Subcutaneous abdominal adipose tissue (tissue), 5 donors: ENCODE measurements around the gene ANGPTL2.

Experiments used
- H3K27ac ChIP-seq: one replicate; pipeline ENCODE4 v1.7.0; 2013; ENCODE audit warnings: low read depth, mild to moderate bottlenecking, inconsistent platforms, low read length, moderate library complexity
- H3K27me3 ChIP-seq, 5 donors: one replicate each; pipeline ENCODE4 v1.7.0; 2013; ENCODE audit warnings: low read length in 5 of 5, inconsistent platforms in 1 of 5; ENCODE audit not compliant: control insufficient read depth in 5 of 5, insufficient read depth in 4 of 5
- H3K36me3 ChIP-seq, 5 donors: one replicate each; pipeline ENCODE4 v1.7.0; 2013; ENCODE audit warnings: low read length in 5 of 5; ENCODE audit not compliant: control insufficient read depth in 5 of 5, insufficient read depth in 5 of 5
- H3K4me1 ChIP-seq, 5 donors: one replicate each; pipeline ENCODE4 v1.7.0; 2013; ENCODE audit warnings: low read length in 5 of 5, mild to moderate bottlenecking in 3 of 5, moderate library complexity in 1 of 5; ENCODE audit not compliant: control insufficient read depth in 5 of 5, insufficient read depth in 5 of 5
- H3K4me3 ChIP-seq, 5 donors: one replicate each; pipeline ENCODE4 v1.7.0; 2013; ENCODE audit warnings: low read length in 5 of 5, low read depth in 1 of 5
- H3K9ac ChIP-seq, 5 donors: one replicate each; pipeline ENCODE4 v1.7.0; 2013; ENCODE audit warnings: low read length in 5 of 5, mild to moderate bottlenecking in 4 of 5, moderate library complexity in 3 of 5
- H3K9me3 ChIP-seq, 5 donors: one replicate each; pipeline ENCODE4 v1.7.0; 2013; ENCODE audit warnings: low read length in 5 of 5; ENCODE audit not compliant: control insufficient read depth in 5 of 5
- donor health status: healthy.
- donor health status: healthy.
- donor health status: healthy.
- donor health status: healthy.
- donor health status: healthy.

ANGPTL2 gene

DNA sequence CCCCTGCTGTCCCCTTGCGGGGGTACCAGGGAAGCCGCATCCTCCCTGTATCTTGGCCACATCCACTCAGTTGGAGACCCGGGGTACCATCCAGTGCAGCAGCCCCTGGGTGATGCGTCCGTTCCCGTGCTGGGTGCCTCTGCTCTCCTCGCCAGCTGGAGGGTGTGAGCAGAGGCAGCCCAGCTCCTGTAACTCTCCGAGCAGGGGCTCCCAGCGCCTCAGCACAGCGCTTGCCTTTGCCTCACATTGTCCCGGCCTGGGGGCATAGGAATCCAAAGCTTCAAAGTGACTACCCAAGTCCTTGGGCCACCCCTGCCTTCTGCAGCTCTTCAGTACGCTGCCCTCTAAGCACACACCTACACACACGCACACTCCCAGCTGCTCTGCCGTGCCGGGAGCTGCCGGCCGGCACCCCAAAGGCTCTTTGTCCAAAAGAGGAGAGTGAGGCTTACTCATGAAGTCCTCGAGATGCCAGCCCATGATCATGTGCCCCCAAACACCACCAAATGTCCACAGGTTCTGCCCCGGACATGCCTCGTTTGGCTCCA, 733 bp downstream of the ANGPTL2 start:
- H3K27ac ChIP-seq = peak overlapping the region; percentile 98

DNA sequence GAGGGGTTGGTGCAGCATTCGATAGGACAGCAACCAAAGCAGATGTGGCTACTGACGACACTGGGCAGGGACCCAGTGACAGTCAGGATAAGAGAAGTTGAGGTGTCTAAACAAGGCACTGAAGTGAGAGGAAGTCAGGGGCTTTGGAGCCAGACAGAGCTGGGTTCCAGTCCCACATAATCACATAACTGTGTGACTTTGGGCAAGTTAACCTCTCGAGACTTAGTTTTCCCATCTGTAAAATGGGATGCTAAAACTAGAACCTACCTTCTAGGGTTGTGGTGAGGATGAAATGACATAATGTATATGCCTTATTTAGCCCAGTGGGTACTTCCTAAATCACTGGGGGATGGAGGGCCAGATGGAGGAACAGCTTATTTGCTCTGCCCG, 3.1 kb downstream of the ANGPTL2 start:
- H3K27ac ChIP-seq = peak overlapping the region; percentile 52
- H3K4me1 ChIP-seq = peaks cover 14 to 89% (median 81%) of the 10 kb centered on the region in 5 donors
- peaks cover 0 to 40% (median 35%) of the 10 kb centered on the region in 5 donors for H3K36me3 ChIP-seq
- no peaks in the 10 kb centered on the region for H3K9me3 ChIP-seq
- H3K9ac ChIP-seq = peak overlapping the region in 2 of 5 donors; percentile 12 to 98
- no peaks in the 10 kb centered on the region for H3K27me3 ChIP-seq
- H3K4me3 ChIP-seq = peak overlapping the region; percentile 58 to 99 (median 96)

More for the DNA sequence above, 733 bp downstream of the ANGPTL2 start:
- Histone ChIP-seq H3K36me3 (peaks cover 0 to 30% (median 23%) of the 10 kb centered on the region in 5 donors), H3K9ac (peak overlapping the region; percentile 88 to 99 (median 96)), H3K4me3 (peak overlapping the region; percentile 90 to 99 (median 96)), H3K27me3 (no peaks in the 10 kb centered on the region), H3K4me1 (peaks cover 14 to 69% (median 59%) of the 10 kb centered on the region in 5 donors), H3K9me3 (no peaks in the 10 kb centered on the region)

GRCh38 chr9:127118597-127119319, 3.7 kb downstream of the ANGPTL2 start:
- H3K9ac ChIP-seq = peak overlapping the region in 2 of 5 donors; percentile 12 to 98
- no peaks in the 10 kb centered on the region for H3K27me3 ChIP-seq
- H3K4me3 ChIP-seq = peak overlapping the region in 4 of 5 donors; percentile 90 to 99 (median 97)
- H3K4me1 ChIP-seq = peaks cover 14 to 92% (median 84%) of the 10 kb centered on the region in 5 donors
- H3K9me3 ChIP-seq = no peaks in the 10 kb centered on the region
- peak overlapping the region; percentile 52 for H3K27ac ChIP-seq
- peaks cover 0 to 40% (median 35%) of the 10 kb centered on the region in 5 donors for H3K36me3 ChIP-seq

DNA sequence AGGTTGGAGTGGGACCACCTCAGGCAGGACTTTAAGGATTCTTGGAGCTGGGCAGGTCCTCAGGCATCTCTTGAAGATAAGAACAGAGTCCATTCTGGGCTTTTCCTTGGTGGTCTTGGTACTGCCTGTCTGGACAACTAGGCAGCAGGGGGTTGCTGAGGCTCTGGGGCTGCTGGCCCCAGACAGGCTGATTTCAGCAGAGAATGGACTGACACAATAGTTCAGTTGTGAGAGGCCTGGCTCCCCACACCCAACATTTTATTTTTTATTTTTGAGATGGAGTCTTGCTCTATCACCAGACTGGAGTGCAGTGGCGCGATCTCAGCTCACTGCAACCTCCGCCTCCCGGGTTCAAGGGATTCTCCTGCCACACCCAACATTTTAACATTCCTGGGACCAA, 4.6 kb downstream of the ANGPTL2 start:
- Histone ChIP-seq H3K36me3 (peaks cover 0 to 40% (median 35%) of the 10 kb centered on the region in 5 donors), H3K4me3 (peak overlapping the region in 2 of 5 donors; percentile 19 to 96), H3K9me3 (no peaks in the 10 kb centered on the region), H3K27ac (peak overlapping the region; percentile 52), H3K4me1 (peaks cover 10 to 92% (median 84%) of the 10 kb centered on the region in 5 donors), H3K27me3 (no peaks in the 10 kb centered on the region), H3K9ac (peak overlapping the region in 1 of 5 donors; percentile 23)

- peak overlapping the region in 1 of 5 donors; percentile 23 for H3K9ac ChIP-seq
- peak overlapping the region in 4 of 5 donors; percentile 1 to 46 (median 5) for H3K4me3 ChIP-seq
- H3K36me3 ChIP-seq = peaks cover 0 to 41% (median 40%) of the 10 kb centered on the region in 5 donors
- H3K4me1 ChIP-seq = peaks cover 10 to 93% (median 87%) of the 10 kb centered on the region in 5 donors
- peak overlapping the region; percentile 52 for H3K27ac ChIP-seq
- no peaks in the 10 kb centered on the region for H3K9me3 ChIP-seq
- no peaks in the 10 kb centered on the region for H3K27me3 ChIP-seq
Observed at GRCh38 chr9:127116957-127117356, 5.5 kb downstream of the ANGPTL2 start.

GRCh38 chr9:127116088-127116726, 6.2 kb downstream of the ANGPTL2 start:
- Histone ChIP-seq H3K9ac (no peak overlapping the region), H3K4me1 (peaks cover 10 to 94% (median 87%) of the 10 kb centered on the region in 5 donors), H3K36me3 (peaks cover 0 to 41% (median 40%) of the 10 kb centered on the region in 5 donors), H3K4me3 (peak overlapping the region in 2 of 5 donors; percentile 7 to 46), H3K9me3 (no peaks in the 10 kb centered on the region), H3K27ac (no peak overlapping the region), H3K27me3 (no peaks in the 10 kb centered on the region)

DNA sequence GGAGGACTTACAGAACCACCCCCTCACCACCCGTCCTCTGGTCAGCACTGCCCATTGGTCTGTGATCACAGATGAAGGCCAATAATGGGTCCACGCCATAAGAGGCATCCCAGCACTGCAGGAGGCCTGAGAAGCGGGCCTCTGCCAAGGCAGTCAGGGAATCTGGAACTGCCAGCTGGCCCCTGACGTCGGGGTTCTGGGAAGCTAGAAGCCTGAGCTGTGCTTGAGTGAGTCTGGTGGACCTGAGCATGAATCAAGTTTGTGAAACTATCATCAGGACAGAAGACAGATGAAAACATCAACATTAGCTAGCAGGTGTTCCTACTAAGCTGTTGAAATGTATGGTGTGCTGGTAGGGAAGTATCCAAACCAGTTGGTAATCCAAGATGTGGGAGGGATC, 7.8 kb downstream of the ANGPTL2 start:
- H3K36me3 ChIP-seq = peaks cover 0 to 39% (median 36%) of the 10 kb centered on the region in 5 donors
- peak overlapping the region; percentile 37 for H3K27ac ChIP-seq
- no peaks in the 10 kb centered on the region for H3K27me3 ChIP-seq
- H3K9me3 ChIP-seq = no peaks in the 10 kb centered on the region
- H3K4me3 ChIP-seq = no peak overlapping the region
- H3K4me1 ChIP-seq = peaks cover 14 to 95% (median 87%) of the 10 kb centered on the region in 5 donors
- no peak overlapping the region for H3K9ac ChIP-seq

- H3K4me1 ChIP-seq = peaks cover 10 to 95% (median 81%) of the 10 kb centered on the region in 5 donors
- H3K9me3 ChIP-seq = no peaks in the 10 kb centered on the region
- peaks cover 0 to 35% (median 30%) of the 10 kb centered on the region in 5 donors for H3K36me3 ChIP-seq
- H3K27me3 ChIP-seq = no peaks in the 10 kb centered on the region
- H3K27ac ChIP-seq = peak overlapping the region; percentile 37
- no peak overlapping the region for H3K9ac ChIP-seq
- H3K4me3 ChIP-seq = peak overlapping the region in 1 of 5 donors; percentile 4
Observed at GRCh38 chr9:127113191-127113972, 9.1 kb downstream of the ANGPTL2 start.

DNA sequence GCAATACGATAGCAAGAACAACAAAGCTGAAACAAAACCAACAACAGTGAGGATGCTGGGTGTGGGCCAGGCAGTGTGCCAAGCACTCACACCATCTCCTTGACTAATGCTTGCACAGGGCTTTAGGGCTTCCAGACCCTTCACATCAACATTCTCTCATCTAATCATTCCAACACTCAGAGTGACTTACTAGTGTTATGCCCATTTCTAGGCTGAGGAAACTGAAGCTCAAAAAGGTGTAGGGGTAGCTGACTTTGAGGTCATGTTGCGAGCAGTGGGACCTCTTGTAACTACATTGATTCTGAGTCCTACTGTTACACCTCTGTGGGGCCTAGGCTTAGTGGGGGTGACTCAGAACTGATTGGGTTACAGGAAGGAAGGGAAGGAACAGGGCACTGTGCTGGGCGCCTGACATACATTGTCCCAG, 9.7 kb downstream of the ANGPTL2 start:
- Histone ChIP-seq H3K36me3 (peaks cover 0 to 37% (median 35%) of the 10 kb centered on the region in 5 donors), H3K4me3 (no peak overlapping the region), H3K4me1 (peaks cover 13 to 95% (median 79%) of the 10 kb centered on the region in 5 donors), H3K27me3 (no peaks in the 10 kb centered on the region), H3K9me3 (no peaks in the 10 kb centered on the region), H3K9ac (no peak overlapping the region), H3K27ac (peak overlapping the region; percentile 37)
